Measurements from ENCODE around the gene GABARAP.
A peak's percentile ranks its signal among the peaks of the same experiment; 100 is the strongest.

The GABARAP gene

GRCh38 chr17:7242717-7243452 lies 636 bp upstream of the GABARAP start:
- H3K27ac ChIP-seq: peak overlapping the region; percentile 98
- DNase-seq (ENCODE audit: low read depth, low spot score): peak; percentile 80

GRCh38 chr17:7241090-7241733 lies 1.0 kb downstream of the GABARAP start:
- peak overlapping the region; percentile 98 for H3K27ac ChIP-seq
- DNase-seq (ENCODE audit: low read depth, low spot score): no peak

GRCh38 chr17:7240375-7240774 lies 1.9 kb downstream of the GABARAP start:
- no peak for DNase-seq (ENCODE audit: low read depth, low spot score)
- peak overlapping the region; percentile 98 for H3K27ac ChIP-seq

- DNase-seq (ENCODE audit: low read depth, low spot score): peak; percentile 97
- peak within 1 kb of the TSS; percentile 98 for H3K27ac ChIP-seq
Observed at GRCh38 chr17:7239091-7240027, 2.9 kb downstream of the GABARAP start, which contains the start of gene PHF23. Gene PHF23 (minus strand): TSS chr17:7239457. CDS start chr17:7239279, 178 bp downstream.

GRCh38 chr17:7238420-7239090 lies 3.7 kb downstream of the GABARAP start:
- no peak for DNase-seq (ENCODE audit: low read depth, low spot score)
- peak overlapping the region; percentile 89 for H3K27ac ChIP-seq

GRCh38 chr17:7237761-7238419 lies 4.4 kb downstream of the GABARAP start:
- H3K27ac ChIP-seq: peak overlapping the region; percentile 89
- DNase-seq (ENCODE audit: low read depth, low spot score): no peak

- H3K27ac ChIP-seq: peak overlapping the region; percentile 89
- DNase-seq (ENCODE audit: low read depth, low spot score): no peak
Observed at GRCh38 chr17:7237266-7237760, 4.9 kb downstream of the GABARAP start.

- H3K27ac ChIP-seq: peak overlapping the region; percentile 89
- no peak for DNase-seq (ENCODE audit: low read depth, low spot score)
Observed at GRCh38 chr17:7236808-7237207, 5.4 kb downstream of the GABARAP start.

GRCh38 chr17:7235693-7236665 lies 6.3 kb downstream of the GABARAP start:
- peak overlapping the region; percentile 89 for H3K27ac ChIP-seq
- DNase-seq (ENCODE audit: low read depth, low spot score): no peak

GRCh38 chr17:7234083-7234951 lies 7.9 kb downstream of the GABARAP start, which contains the start of gene DVL2:
Gene DVL2 (minus strand): TSS chr17:7234517. CDS start chr17:7234262, 255 bp downstream.
- H3K27ac ChIP-seq: peak within 1 kb of the TSS; percentile 89
- DNase-seq (ENCODE audit: low read depth, low spot score): peak; percentile 73

GRCh38 chr17:7233701-7234082 lies 8.6 kb downstream of the GABARAP start:
- peak overlapping the region; percentile 89 for H3K27ac ChIP-seq
- DNase-seq (ENCODE audit: low read depth, low spot score): no peak

GRCh38 chr17:7232114-7232513 lies 10.1 kb downstream of the GABARAP start:
- DNase-seq (ENCODE audit: low read depth, low spot score): no peak
- H3K27ac ChIP-seq: no peak overlapping the region

GRCh38 chr17:7229504-7229903 lies 12.7 kb downstream of the GABARAP start:
- no peak overlapping the region for H3K27ac ChIP-seq

GRCh38 chr17:7228920-7229319 lies 13.3 kb downstream of the GABARAP start:
- DNase-seq (ENCODE audit: low read depth, low spot score): no peak
- H3K27ac ChIP-seq: peak overlapping the region; percentile 55

More at GRCh38 chr17:7229504-7229903, 12.7 kb downstream of the GABARAP start:
- no peak for DNase-seq (ENCODE audit: low read depth, low spot score)

GRCh38 chr17:7226721-7227710 lies 15.2 kb downstream of the GABARAP start:
- no peak for DNase-seq (ENCODE audit: low read depth, low spot score)
- no peak overlapping the region for H3K27ac ChIP-seq

All from epithelial cell of prostate (primary cell).